T-helper 2 cell treated with Interferon-gamma antibody and Interleukin-4, amounts not matched to agents 5 μg/mL and 100 μg/mL, for 36 hours (primary cell): ENCODE results near the gene SOCS6.

Experiments used
- DNase-seq: peaks from one replicate; pipeline ENCODE4 v3.0.0; 2021; ENCODE audit warnings: low spot score
- H3K27ac Mint-ChIP-seq: one replicate; pipeline ENCODE4 v1.8.0; 2021; ENCODE audit warnings: mild to moderate bottlenecking, mixed read lengths
- H3K27me3 Mint-ChIP-seq: one replicate; pipeline ENCODE4 v1.8.0; 2021; ENCODE audit warnings: low read depth, mixed read lengths
- H3K36me3 Mint-ChIP-seq: one replicate; pipeline ENCODE4 v1.8.0; 2021; ENCODE audit warnings: low read depth, mixed read lengths
- H3K4me1 Mint-ChIP-seq: one replicate; pipeline ENCODE4 v1.8.0; 2021; ENCODE audit warnings: low read depth, mixed read lengths
- H3K4me3 Mint-ChIP-seq: one replicate; pipeline ENCODE4 v1.8.0; 2022; ENCODE audit warnings: mild to moderate bottlenecking, moderate library complexity, mixed read lengths
- H3K9me3 Mint-ChIP-seq: one replicate; pipeline ENCODE4 v1.8.0; 2021; ENCODE audit warnings: mixed read lengths

SOCS6 gene

GRCh38 chr18:70368903-70369302 is 80.1 kb downstream of the SOCS6 start:
- Mint-ChIP-seq H3K27ac (no peak overlapping the region), H3K27me3 (no peaks in the 10 kb centered on the region), H3K4me3 (no peak overlapping the region), H3K36me3 (no peaks in the 10 kb centered on the region), H3K4me1 (no peaks in the 10 kb centered on the region), H3K9me3 (no peaks in the 10 kb centered on the region)
- DNase-seq: no peak

- no peaks in the 10 kb centered on the region for H3K4me1 Mint-ChIP-seq
- H3K9me3 Mint-ChIP-seq: no peaks in the 10 kb centered on the region
- H3K4me3 Mint-ChIP-seq: no peak overlapping the region
- H3K27ac Mint-ChIP-seq: no peak overlapping the region
- DNase-seq: no peak
- no peaks in the 10 kb centered on the region for H3K36me3 Mint-ChIP-seq
- no peaks in the 10 kb centered on the region for H3K27me3 Mint-ChIP-seq
Measured at GRCh38 chr18:70370762-70371733, 82.2 kb downstream of the SOCS6 start.

GRCh38 chr18:70371908-70372307 is 83.1 kb downstream of the SOCS6 start:
- Mint-ChIP-seq H3K4me1 (no peaks in the 10 kb centered on the region), H3K4me3 (no peak overlapping the region), H3K27ac (no peak overlapping the region)

GRCh38 chr18:70372450-70373041 is 83.7 kb downstream of the SOCS6 start:
- H3K36me3 Mint-ChIP-seq: no peaks in the 10 kb centered on the region
- no peaks in the 10 kb centered on the region for H3K9me3 Mint-ChIP-seq
- H3K27ac Mint-ChIP-seq: no peak overlapping the region
- DNase-seq: no peak
- no peaks in the 10 kb centered on the region for H3K4me1 Mint-ChIP-seq
- no peaks in the 10 kb centered on the region for H3K27me3 Mint-ChIP-seq
- H3K4me3 Mint-ChIP-seq: no peak overlapping the region

More at GRCh38 chr18:70371908-70372307, 83.1 kb downstream of the SOCS6 start:
- Mint-ChIP-seq H3K36me3 (no peaks in the 10 kb centered on the region), H3K27me3 (no peaks in the 10 kb centered on the region), H3K9me3 (no peaks in the 10 kb centered on the region)
- no peak for DNase-seq

GRCh38 chr18:70373042-70373519 is 84.2 kb downstream of the SOCS6 start:
- Mint-ChIP-seq H3K9me3 (no peaks in the 10 kb centered on the region), H3K36me3 (no peaks in the 10 kb centered on the region), H3K4me1 (no peaks in the 10 kb centered on the region), H3K27ac (no peak overlapping the region), H3K4me3 (no peak overlapping the region), H3K27me3 (no peaks in the 10 kb centered on the region)
- no peak for DNase-seq

GRCh38 chr18:70374154-70374553 is 85.3 kb downstream of the SOCS6 start:
- Mint-ChIP-seq H3K27me3 (no peaks in the 10 kb centered on the region), H3K27ac (no peak overlapping the region), H3K4me1 (no peaks in the 10 kb centered on the region), H3K4me3 (no peak overlapping the region), H3K36me3 (no peaks in the 10 kb centered on the region), H3K9me3 (no peaks in the 10 kb centered on the region)
- DNase-seq: no peak

GRCh38 chr18:70376137-70376913 is 87.5 kb downstream of the SOCS6 start:
- no peaks in the 10 kb centered on the region for H3K9me3 Mint-ChIP-seq
- no peak overlapping the region for H3K27ac Mint-ChIP-seq
- H3K36me3 Mint-ChIP-seq: no peaks in the 10 kb centered on the region
- DNase-seq: no peak
- no peaks in the 10 kb centered on the region for H3K27me3 Mint-ChIP-seq
- no peak overlapping the region for H3K4me3 Mint-ChIP-seq
- H3K4me1 Mint-ChIP-seq: no peaks in the 10 kb centered on the region

- H3K36me3 Mint-ChIP-seq: no peaks in the 10 kb centered on the region
- H3K9me3 Mint-ChIP-seq: no peaks in the 10 kb centered on the region
- H3K4me3 Mint-ChIP-seq: no peak overlapping the region
- H3K4me1 Mint-ChIP-seq: peaks cover 2% of the 10 kb centered on the region
- no peaks in the 10 kb centered on the region for H3K27me3 Mint-ChIP-seq
- H3K27ac Mint-ChIP-seq: no peak overlapping the region
- no peak for DNase-seq
Measured at GRCh38 chr18:70376914-70377258, 88.0 kb downstream of the SOCS6 start.

- Mint-ChIP-seq H3K27ac (no peak overlapping the region), H3K27me3 (no peaks in the 10 kb centered on the region), H3K9me3 (no peaks in the 10 kb centered on the region), H3K4me1 (peaks cover 2% of the 10 kb centered on the region), H3K36me3 (no peaks in the 10 kb centered on the region), H3K4me3 (no peak overlapping the region)
- no peak for DNase-seq
Measured at GRCh38 chr18:70377317-70377799, 88.5 kb downstream of the SOCS6 start.

GRCh38 chr18:70377857-70378701 is 89.2 kb downstream of the SOCS6 start:
- peaks cover 2% of the 10 kb centered on the region for H3K4me1 Mint-ChIP-seq
- no peaks in the 10 kb centered on the region for H3K9me3 Mint-ChIP-seq
- no peak for DNase-seq
- H3K4me3 Mint-ChIP-seq: no peak overlapping the region
- H3K27ac Mint-ChIP-seq: no peak overlapping the region
- H3K36me3 Mint-ChIP-seq: no peaks in the 10 kb centered on the region
- no peaks in the 10 kb centered on the region for H3K27me3 Mint-ChIP-seq
